Stomach (tissue), 9 donors: Measurements from ENCODE around the gene F12. TPM values are rescaled to one million over a fixed set of nuclear protein-coding genes. Genes with fewer than 3 reads are reported as not detected.
A peak's percentile ranks its signal among the peaks of the same experiment; 100 is the strongest.

Source experiments
- DNase-seq, 2 donors: peaks; one replicate each; pipeline versions ENCODE4 v3.0.0 to v3.0.0-alpha.2; 2013 to 2019
- H3K27ac ChIP-seq, 5 donors: fragments of 200-600 bp in 4 of 5; sonication (generic) in 4 of 5; one replicate each; pipeline ENCODE4 v1.5.1; 2013 to 2019; ENCODE audit warnings: mild to moderate bottlenecking in 1 of 5, moderate library complexity in 1 of 5
- H3K27me3 ChIP-seq, 3 donors: fragments of 200-600 bp; sonication (generic); one replicate each; pipeline ENCODE4 v1.5.1; 2017 to 2019; ENCODE audit warnings: mixed run types in 1 of 3
- H3K36me3 ChIP-seq, 4 donors: fragments of 200-600 bp; sonication (generic); 1 replicate in 3 of 4; 2 replicates in 1 of 4; pipeline ENCODE4 v1.5.1; 2016 to 2019
- H3K4me1 ChIP-seq, 4 donors: fragments of 200-600 bp; sonication (generic); one replicate each; pipeline ENCODE4 v1.5.1; 2016 to 2019
- H3K4me3 ChIP-seq, 4 donors: fragments of 200-600 bp; sonication (generic) in 3 of 4; one replicate each; pipeline ENCODE4 v1.5.1; 2016 to 2019; ENCODE audit warnings: mild to moderate bottlenecking in 1 of 4
- H3K9me3 ChIP-seq, 4 donors: fragments of 200-600 bp; sonication (generic); one replicate each; pipeline ENCODE4 v1.5.1; 2016 to 2019
- CTCF ChIP-seq, 7 experiments: fragments of 450-650 bp in 4 of 7; fragments of 200-600 bp in 3 of 7; sonication (generic) in 3 of 7; IDR thresholded peaks; one replicate each; pipeline ENCODE4 v1.5.1; 2016 to 2019; ENCODE audit warnings: antibody characterized with exemption in 7 of 7, control low read depth in 2 of 7, mild to moderate bottlenecking in 1 of 7
- EP300 ChIP-seq: sonication (generic); formaldehyde crosslinking; IDR thresholded peaks from one replicate; pipeline ENCODE4 v1.6.1; 2017; ENCODE audit warnings: antibody characterized with exemption
- POLR2A ChIP-seq, 4 donors: fragments of 450-650 bp; IDR thresholded peaks; one replicate each; pipeline ENCODE4 v1.6.1; 2016; ENCODE audit warnings: antibody characterized with exemption in 4 of 4, control low read depth in 2 of 4, mild to moderate bottlenecking in 1 of 4, moderate library complexity in 1 of 4
- POLR2AphosphoS5 ChIP-seq, 3 donors: sonication (generic); formaldehyde crosslinking; IDR thresholded peaks; one replicate each; pipeline ENCODE4 v1.6.1; 2016; ENCODE audit warnings: antibody characterized with exemption in 3 of 3
- WGBS, 5 donors: extraction: QIAGEN DNeasy Blood & Tissue Kit in 3 of 5; methylation state at CpG; one replicate each; pipeline versions ENCODE4 v1.1.5 to v1.1.7; 2013 to 2018; 5-methylcytosine and 5-hydroxymethylcytosine counted together
- intact Hi-C: fragments of 100-400 bp; cut with DNase I; formaldehyde crosslinking; loops from one replicate; pipeline ENCODE4 v1.15.1; 2023; ENCODE audit warnings: low total_unique reads
- polyA plus RNA-seq, 3 donors: library from polyadenylated mRNA; stranded (reverse); fragments of 200-250 nt; gene quantifications; one replicate each; pipeline ENCODE4 v1.2.3, GENCODE V29; 2013
- total RNA-seq, 5 donors: library from RNA; depleted of rRNA; stranded (reverse); fragments of >200 nt; gene quantifications; one replicate each; pipeline versions ENCODE4 v1.1.0 to v1.2.3, GENCODE V29; 2014 to 2016
- donor health status: healthy with polysubstance abuse.
- donor health status: Bipolar disorder and iron deficiency.
- donor health status: healthy.

F12 gene
- total and polyA plus RNA-seq, 8 donors = 0.50 to 68.3 (median 33.0) TPM; not detected in 4

GRCh38 chr5:177454397-177455035, 45.2 kb upstream of the F12 start:
- DNase-seq = peak; percentile 96 to 97
- 0 to 1% (median 1%) methylated on average over 2 to 84 of the region's 84 CpGs for WGBS, 5 donors
- intact Hi-C loops = loop anchor here (5.0 kb wide), 1 partner anchor 52 kb away; the partner anchor contains the start of gene PFN3

GRCh38 chr5:177453852-177454396, 44.6 kb upstream of the F12 start:
- DNase-seq = peak in 1 of 2 donors; percentile 78

More at GRCh38 chr5:177454397-177455035, 45.2 kb upstream of the F12 start:
- H3K4me3 ChIP-seq = peak overlapping the region; percentile 56 to 75 (median 66)
- H3K9me3 ChIP-seq = no peaks in the 10 kb centered on the region
- peaks cover 4 to 21% (median 19%) of the 10 kb centered on the region in 4 donors for H3K36me3 ChIP-seq
- H3K27ac ChIP-seq = peak overlapping the region; percentile 70 to 91 (median 88)
- TF ChIP-seq POLR2AphosphoS5 (IDR thresholded peaks at IDR 0.05) = peak; percentile 14 to 71 (median 38)
- TF ChIP-seq POLR2A (IDR thresholded peaks at IDR 0.05) = no peak
- peak in 6 of 7 experiments; percentile 55 to 97 (median 90) for TF ChIP-seq CTCF (IDR thresholded peaks at IDR 0.05)
- no peak for TF ChIP-seq EP300
- peaks cover 0 to 27% (median 0%) of the 10 kb centered on the region in 3 donors for H3K27me3 ChIP-seq
- H3K4me1 ChIP-seq = peaks cover 20 to 46% (median 31%) of the 10 kb centered on the region in 4 donors

GRCh38 chr5:177452688-177453638, 43.6 kb upstream of the F12 start:
- peak in 1 of 2 donors; percentile 44 for DNase-seq
- H3K27me3 ChIP-seq = peaks cover 0 to 39% (median 8%) of the 10 kb centered on the region in 3 donors

More at GRCh38 chr5:177453852-177454396, 44.6 kb upstream of the F12 start:
- H3K4me1 ChIP-seq = peaks cover 20 to 46% (median 31%) of the 10 kb centered on the region in 4 donors
- WGBS, 5 donors = 9 to 24% (median 10%) methylated on average over 11 to 31 of the region's 31 CpGs
- H3K36me3 ChIP-seq = peaks cover 3 to 15% (median 13%) of the 10 kb centered on the region in 4 donors
- peak overlapping the region in 4 of 5 donors; percentile 70 to 91 (median 87) for H3K27ac ChIP-seq
- H3K27me3 ChIP-seq = peaks cover 0 to 31% (median 3%) of the 10 kb centered on the region in 3 donors
- H3K9me3 ChIP-seq = no peaks in the 10 kb centered on the region
- TF ChIP-seq POLR2AphosphoS5 (IDR thresholded peaks at IDR 0.05) (no peak), CTCF (IDR thresholded peaks at IDR 0.05) (no peak), EP300 (no peak), POLR2A (IDR thresholded peaks at IDR 0.05) (no peak)
- intact Hi-C loops = no loop called here
- H3K4me3 ChIP-seq = peak overlapping the region; percentile 56 to 75 (median 66)

More at GRCh38 chr5:177452688-177453638, 43.6 kb upstream of the F12 start:
- Histone ChIP-seq H3K27ac (no peak overlapping the region), H3K4me1 (peaks cover 23 to 49% (median 33%) of the 10 kb centered on the region in 4 donors), H3K4me3 (no peak overlapping the region), H3K36me3 (peaks cover 0 to 6% (median 3%) of the 10 kb centered on the region in 4 donors), H3K9me3 (no peaks in the 10 kb centered on the region)
- TF ChIP-seq POLR2A (IDR thresholded peaks at IDR 0.05) (no peak), EP300 (no peak), CTCF (IDR thresholded peaks at IDR 0.05) (no peak), POLR2AphosphoS5 (IDR thresholded peaks at IDR 0.05) (no peak)
- WGBS, 5 donors = 76 to 86% (median 84%) methylated on average over 13 to 17 of the region's 17 CpGs
- intact Hi-C loops = no loop called here
